Kidney (tissue), 14 donors: Measurements from ENCODE around the gene MLLT10. TPM values are rescaled to one million over a fixed set of nuclear protein-coding genes. Genes with fewer than 3 reads are reported as not detected.
A peak's percentile ranks its signal among the peaks of the same experiment; 100 is the strongest.

Experiments used
- DNase-seq, 5 donors: peaks; one replicate each; pipeline ENCODE4 v3.0.0-alpha.2; 2013 to 2020
- FAIRE-seq: peaks from 2 replicates; lab custom pipeline; 2012; peaks lifted over from hg19 to GRCh38; lab: Jason Lieb, UNC
- H3K27ac ChIP-seq, 2 donors: one replicate each; pipeline ENCODE4 v1.7.0; 2013; ENCODE audit warnings: low read depth in 2 of 2, low read length in 2 of 2, inconsistent platforms in 1 of 2
- H3K27me3 ChIP-seq: one replicate; pipeline ENCODE4 v1.7.1; 2013; ENCODE audit warnings: low read length, inconsistent platforms; ENCODE audit not compliant: control insufficient read depth, insufficient read depth
- H3K36me3 ChIP-seq, 3 donors: one replicate each; pipeline versions ENCODE4 v1.7.0 to v1.7.1; 2013; ENCODE audit warnings: low read length in 3 of 3, control low read depth in 1 of 3, inconsistent platforms in 1 of 3; ENCODE audit not compliant: insufficient read depth in 3 of 3, control insufficient read depth in 2 of 3
- H3K4me1 ChIP-seq, 3 donors: one replicate each; pipeline versions ENCODE4 v1.7.0 to v1.7.1; 2013; ENCODE audit warnings: low read length in 3 of 3, inconsistent platforms in 1 of 3, low read depth in 1 of 3; ENCODE audit not compliant: control insufficient read depth in 2 of 3, insufficient read depth in 2 of 3
- H3K4me3 ChIP-seq, 3 donors: one replicate each; pipeline versions ENCODE4 v1.7.0 to v1.8.1; 2013; ENCODE audit warnings: low read length in 3 of 3, control low read depth in 1 of 3, inconsistent platforms in 1 of 3
- H3K9ac ChIP-seq, 3 donors: one replicate each; pipeline versions ENCODE4 v1.7.0 to v1.7.1; 2013; ENCODE audit warnings: low read length in 3 of 3, control low read depth in 1 of 3, inconsistent platforms in 1 of 3
- H3K9me3 ChIP-seq, 3 donors: one replicate each; pipeline versions ENCODE4 v1.7.0 to v1.7.1; 2013; ENCODE audit warnings: low read length in 3 of 3, control low read depth in 1 of 3, inconsistent platforms in 1 of 3; ENCODE audit not compliant: control insufficient read depth in 2 of 3, insufficient read depth in 1 of 3
- intact Hi-C: fragments of 100-400 bp; cut with DNase I; formaldehyde crosslinking; loops from one replicate; pipeline ENCODE4 v1.11.1; 2022
- polyA plus RNA-seq: library from polyadenylated mRNA; stranded (reverse); fragments of 350-450 nt; fragmentation: Illumina TruSeq; extraction: RNeasy Lipid Tissue Mini Kit (QIAGEN cat#74804); gene quantifications from one replicate; pipeline ENCODE4 v1.2.3, GENCODE V29; 2014; ENCODE audit warnings: low read depth, low replicate concordance; ENCODE audit not compliant: insufficient read depth
- total RNA-seq: library from RNA; stranded (reverse); fragmentation: NEBNext Ultra II Directional; extraction: Animal tissue kit (Norgen Biotek cat#: 25700); gene quantifications from one replicate; pipeline ENCODE4 v1.2.1, GENCODE V29; 2021
- TF ChIP-seq, protein P1 (sequence below): IDR thresholded peaks from 3 replicates; pipeline ENCODE4 v1.5.1; 2012; ENCODE audit warnings: mild to moderate bottlenecking, moderate library complexity, borderline replicate concordance; ENCODE audit not compliant: insufficient read depth; ENCODE audit errors: extremely low read depth
- donor health status: control.
- donor health status: control.
- donor health status: control.
- donor health status: control.
- donor health status: control.
- donor health status: DM: yes; HTN: yes; CAD: no.
- donor health status: Normal renal cell carcinoma (clear cell type).

Gene MLLT10
- total and polyA plus RNA-seq, 2 donors from 2014 or later: 11.0 to 54.2 TPM

DNA sequence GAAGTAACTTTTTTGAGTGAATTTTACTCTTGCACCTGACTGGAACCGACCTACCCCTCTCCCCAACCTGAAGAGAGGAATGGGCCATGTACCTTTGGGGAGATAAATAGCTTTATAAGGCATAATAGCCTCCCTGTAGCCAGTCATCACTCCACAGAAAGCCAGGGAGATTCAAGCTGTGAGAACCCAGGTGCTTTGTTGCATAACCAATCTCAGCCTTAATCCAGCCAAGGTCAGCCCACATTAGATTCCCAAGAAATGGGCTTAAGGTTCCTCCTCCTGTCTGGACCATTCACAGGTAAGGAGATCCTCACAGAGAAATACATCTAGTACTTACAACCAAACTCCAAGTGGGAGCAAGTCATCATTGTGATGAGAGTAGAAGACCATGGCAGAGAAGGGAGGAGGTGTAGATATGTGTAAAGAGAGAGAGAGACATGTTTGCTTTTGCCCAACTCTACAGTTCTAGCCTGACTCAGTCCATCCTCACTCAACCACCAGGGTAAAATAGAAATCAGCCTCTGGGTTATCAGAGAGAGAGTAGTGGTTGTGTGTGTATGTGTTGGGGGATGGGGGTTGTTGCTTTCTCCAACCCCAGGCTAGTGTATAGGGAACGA is 32.2 kb upstream of the MLLT10 start:
- DNase-seq (peak in 3 of 5 donors; percentile 10 to 36 (median 16)), FAIRE-seq (no peak)
- Histone ChIP-seq H3K27me3 (no peaks in the 10 kb centered on the region), H3K9ac (no peak overlapping the region), H3K4me1 (peaks cover 2 to 12% (median 4%) of the 10 kb centered on the region in 3 donors), H3K4me3 (no peak overlapping the region), H3K36me3 (no peaks in the 10 kb centered on the region), H3K9me3 (no peaks in the 10 kb centered on the region), H3K27ac (no peak overlapping the region)
- TF ChIP-seq, protein P1, sequence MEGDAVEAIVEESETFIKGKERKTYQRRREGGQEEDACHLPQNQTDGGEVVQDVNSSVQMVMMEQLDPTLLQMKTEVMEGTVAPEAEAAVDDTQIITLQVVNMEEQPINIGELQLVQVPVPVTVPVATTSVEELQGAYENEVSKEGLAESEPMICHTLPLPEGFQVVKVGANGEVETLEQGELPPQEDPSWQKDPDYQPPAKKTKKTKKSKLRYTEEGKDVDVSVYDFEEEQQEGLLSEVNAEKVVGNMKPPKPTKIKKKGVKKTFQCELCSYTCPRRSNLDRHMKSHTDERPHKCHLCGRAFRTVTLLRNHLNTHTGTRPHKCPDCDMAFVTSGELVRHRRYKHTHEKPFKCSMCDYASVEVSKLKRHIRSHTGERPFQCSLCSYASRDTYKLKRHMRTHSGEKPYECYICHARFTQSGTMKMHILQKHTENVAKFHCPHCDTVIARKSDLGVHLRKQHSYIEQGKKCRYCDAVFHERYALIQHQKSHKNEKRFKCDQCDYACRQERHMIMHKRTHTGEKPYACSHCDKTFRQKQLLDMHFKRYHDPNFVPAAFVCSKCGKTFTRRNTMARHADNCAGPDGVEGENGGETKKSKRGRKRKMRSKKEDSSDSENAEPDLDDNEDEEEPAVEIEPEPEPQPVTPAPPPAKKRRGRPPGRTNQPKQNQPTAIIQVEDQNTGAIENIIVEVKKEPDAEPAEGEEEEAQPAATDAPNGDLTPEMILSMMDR: no peak
- intact Hi-C loops: no loop called here

DNA sequence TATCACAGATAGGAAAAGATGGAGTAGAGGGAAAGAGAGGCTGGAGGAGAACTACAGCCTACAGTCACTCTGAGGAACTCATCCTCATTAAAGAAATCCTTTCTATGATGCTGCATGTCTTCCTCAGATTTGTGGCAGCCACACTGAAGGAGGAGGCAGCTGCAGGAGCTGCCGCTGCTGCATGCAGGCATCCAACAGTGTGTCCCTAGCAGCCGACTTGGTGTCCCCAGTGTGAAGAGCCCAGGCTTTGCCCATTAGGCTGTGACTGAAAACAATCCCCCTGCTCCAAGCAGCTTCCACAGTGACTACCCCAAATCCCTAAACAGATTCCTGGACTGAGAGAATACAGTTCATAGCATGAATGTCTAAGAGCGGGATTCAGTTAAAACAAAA is 31.7 kb upstream of the MLLT10 start:
- intact Hi-C loops: no loop called here
- FAIRE-seq: no peak

DNA sequence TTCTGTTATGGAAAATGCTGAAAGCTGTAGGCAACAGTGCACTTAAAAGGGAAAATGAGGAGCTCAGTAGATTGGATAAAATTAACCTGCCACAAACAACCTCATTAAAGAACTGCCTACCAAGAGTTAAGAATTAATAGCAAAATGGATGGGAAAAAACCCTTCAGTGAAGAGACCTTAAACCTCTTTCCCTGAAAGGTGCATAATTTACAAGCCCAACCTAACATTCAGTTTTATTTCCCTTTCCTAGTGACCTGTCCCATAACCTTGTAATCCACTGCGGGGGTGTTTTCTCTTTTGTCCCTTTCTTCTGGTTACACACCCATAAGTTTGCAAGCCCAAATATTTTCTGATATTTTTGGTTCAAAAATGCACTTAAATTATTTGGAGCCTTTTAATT is 30.5 kb upstream of the MLLT10 start:
- FAIRE-seq: no peak
- TF ChIP-seq, protein P1: no peak
- no peaks in the 10 kb centered on the region for H3K27me3 ChIP-seq
- intact Hi-C loops: no loop called here
- no peak overlapping the region for H3K9ac ChIP-seq
- H3K9me3 ChIP-seq: no peaks in the 10 kb centered on the region
- H3K36me3 ChIP-seq: no peaks in the 10 kb centered on the region
- peaks cover 2 to 12% (median 4%) of the 10 kb centered on the region in 3 donors for H3K4me1 ChIP-seq
- H3K27ac ChIP-seq: no peak overlapping the region
- no peak overlapping the region for H3K4me3 ChIP-seq
- peak in 2 of 5 donors; percentile 61 to 66 for DNase-seq

More for the DNA sequence above, 31.7 kb upstream of the MLLT10 start:
- peak in 3 of 5 donors; percentile 30 to 39 (median 37) for DNase-seq
- Histone ChIP-seq H3K4me1 (peaks cover 2 to 12% (median 4%) of the 10 kb centered on the region in 3 donors), H3K36me3 (no peaks in the 10 kb centered on the region), H3K9me3 (no peaks in the 10 kb centered on the region), H3K4me3 (no peak overlapping the region), H3K27me3 (no peaks in the 10 kb centered on the region), H3K9ac (no peak overlapping the region), H3K27ac (no peak overlapping the region)
- TF ChIP-seq, protein P1: no peak
